ENCODE results near the gene MTOR. TPM values are rescaled to one million over a fixed set of nuclear protein-coding genes. Genes with fewer than 3 reads are reported as not detected.

The MTOR gene
- total and polyA plus RNA-seq, 2 donors: 21.0 to 26.5 TPM

GRCh38 chr1:11153184-11153583 lies 109.2 kb downstream of the MTOR start:
- no peak overlapping the region for H3K27ac ChIP-seq (ENCODE audit: low read depth)
- 63% methylated on average over 3 of the region's 3 CpGs for WGBS
- no peak for DNase-seq (ENCODE audit: extremely low spot score)
- no peak overlapping the region for H3K4me3 ChIP-seq (ENCODE audit: low read depth, low read length)
- H3K36me3 ChIP-seq (ENCODE audit: insufficient read depth): peaks cover 2% of the 10 kb centered on the region
- H3K4me1 ChIP-seq (ENCODE audit: insufficient read depth): no peaks in the 10 kb centered on the region

GRCh38 chr1:11152755-11153154 lies 109.6 kb downstream of the MTOR start:
- no peak for DNase-seq (ENCODE audit: extremely low spot score)
- H3K36me3 ChIP-seq (ENCODE audit: insufficient read depth): peaks cover 2% of the 10 kb centered on the region
- no peak overlapping the region for H3K4me3 ChIP-seq (ENCODE audit: low read depth, low read length)
- H3K4me1 ChIP-seq (ENCODE audit: insufficient read depth): no peaks in the 10 kb centered on the region
- no peak overlapping the region for H3K27ac ChIP-seq (ENCODE audit: low read depth)
- WGBS: 76% methylated on average over 9 of the region's 9 CpGs

GRCh38 chr1:11151826-11152612 lies 110.3 kb downstream of the MTOR start:
- no peaks in the 10 kb centered on the region for H3K4me1 ChIP-seq (ENCODE audit: insufficient read depth)
- no peak overlapping the region for H3K27ac ChIP-seq (ENCODE audit: low read depth)
- no peak for DNase-seq (ENCODE audit: extremely low spot score)
- H3K4me3 ChIP-seq (ENCODE audit: low read depth, low read length): no peak overlapping the region
- peaks cover 2% of the 10 kb centered on the region for H3K36me3 ChIP-seq (ENCODE audit: insufficient read depth)
- 57% methylated on average over 9 of the region's 9 CpGs for WGBS

GRCh38 chr1:11151114-11151513 lies 111.2 kb downstream of the MTOR start:
- WGBS: 66% methylated on average over 5 of the region's 5 CpGs
- Histone ChIP-seq H3K4me1 (ENCODE audit: insufficient read depth) (no peaks in the 10 kb centered on the region), H3K27ac (ENCODE audit: low read depth) (no peak overlapping the region), H3K36me3 (ENCODE audit: insufficient read depth) (peaks cover 2% of the 10 kb centered on the region), H3K4me3 (ENCODE audit: low read depth, low read length) (no peak overlapping the region)
- no peak for DNase-seq (ENCODE audit: extremely low spot score)

GRCh38 chr1:11150326-11150725 lies 112.0 kb downstream of the MTOR start:
- Histone ChIP-seq H3K27ac (ENCODE audit: low read depth) (no peak overlapping the region), H3K4me3 (ENCODE audit: low read depth, low read length) (no peak overlapping the region), H3K4me1 (ENCODE audit: insufficient read depth) (no peaks in the 10 kb centered on the region), H3K36me3 (ENCODE audit: insufficient read depth) (peaks cover 2% of the 10 kb centered on the region)
- peak; percentile 84 for DNase-seq (ENCODE audit: extremely low spot score)
- 41% methylated on average over 3 of the region's 3 CpGs for WGBS

GRCh38 chr1:11147197-11147770 lies 115.1 kb downstream of the MTOR start:
- 80% methylated on average over 4 of the region's 4 CpGs for WGBS
- H3K27ac ChIP-seq (ENCODE audit: low read depth): no peak overlapping the region
- no peak for DNase-seq (ENCODE audit: extremely low spot score)
- no peaks in the 10 kb centered on the region for H3K4me1 ChIP-seq (ENCODE audit: insufficient read depth)
- peaks cover 2% of the 10 kb centered on the region for H3K36me3 ChIP-seq (ENCODE audit: insufficient read depth)
- H3K4me3 ChIP-seq (ENCODE audit: low read depth, low read length): no peak overlapping the region

- Histone ChIP-seq H3K36me3 (ENCODE audit: insufficient read depth) (peaks cover 2% of the 10 kb centered on the region), H3K27ac (ENCODE audit: low read depth) (no peak overlapping the region), H3K4me1 (ENCODE audit: insufficient read depth) (no peaks in the 10 kb centered on the region), H3K4me3 (ENCODE audit: low read depth, low read length) (no peak overlapping the region)
- DNase-seq (ENCODE audit: extremely low spot score): no peak
- WGBS: 96% methylated on average over 6 of the region's 6 CpGs
These were observed 116.6 kb downstream of the MTOR start for GRCh38 chr1:11145741-11146140.

GRCh38 chr1:11144570-11145256 lies 117.6 kb downstream of the MTOR start:
- Histone ChIP-seq H3K4me3 (ENCODE audit: low read depth, low read length) (no peak overlapping the region), H3K36me3 (ENCODE audit: insufficient read depth) (peaks cover 2% of the 10 kb centered on the region), H3K4me1 (ENCODE audit: insufficient read depth) (no peaks in the 10 kb centered on the region), H3K27ac (ENCODE audit: low read depth) (no peak overlapping the region)
- DNase-seq (ENCODE audit: extremely low spot score): no peak
- 85% methylated on average over 12 of the region's 12 CpGs for WGBS

- Histone ChIP-seq H3K4me3 (ENCODE audit: low read depth, low read length) (no peak overlapping the region), H3K27ac (ENCODE audit: low read depth) (no peak overlapping the region), H3K4me1 (ENCODE audit: insufficient read depth) (no peaks in the 10 kb centered on the region), H3K36me3 (ENCODE audit: insufficient read depth) (peaks cover 2% of the 10 kb centered on the region)
- WGBS: 86% methylated on average over 2 of the region's 2 CpGs
- no peak for DNase-seq (ENCODE audit: extremely low spot score)
These were observed 118.4 kb downstream of the MTOR start for GRCh38 chr1:11143907-11144306.

- no peak for DNase-seq (ENCODE audit: extremely low spot score)
- WGBS: 96% methylated on average over 5 of the region's 5 CpGs
- no peaks in the 10 kb centered on the region for H3K4me1 ChIP-seq (ENCODE audit: insufficient read depth)
- peaks cover 2% of the 10 kb centered on the region for H3K36me3 ChIP-seq (ENCODE audit: insufficient read depth)
- H3K27ac ChIP-seq (ENCODE audit: low read depth): no peak overlapping the region
- H3K4me3 ChIP-seq (ENCODE audit: low read depth, low read length): no peak overlapping the region
These were observed 119.0 kb downstream of the MTOR start for GRCh38 chr1:11143401-11143800.

GRCh38 chr1:11142618-11143391 lies 119.5 kb downstream of the MTOR start:
- H3K4me3 ChIP-seq (ENCODE audit: low read depth, low read length): no peak overlapping the region
- no peak for DNase-seq (ENCODE audit: extremely low spot score)
- H3K4me1 ChIP-seq (ENCODE audit: insufficient read depth): no peaks in the 10 kb centered on the region
- WGBS: 81% methylated on average over 4 of the region's 4 CpGs
- H3K27ac ChIP-seq (ENCODE audit: low read depth): no peak overlapping the region
- H3K36me3 ChIP-seq (ENCODE audit: insufficient read depth): peaks cover 2% of the 10 kb centered on the region

- DNase-seq (ENCODE audit: extremely low spot score): no peak
- no peaks in the 10 kb centered on the region for H3K36me3 ChIP-seq (ENCODE audit: insufficient read depth)
These were observed 123.4 kb downstream of the MTOR start for GRCh38 chr1:11138952-11139351.

GRCh38 chr1:11138029-11138428 lies 124.3 kb downstream of the MTOR start:
- H3K36me3 ChIP-seq (ENCODE audit: insufficient read depth): no peaks in the 10 kb centered on the region
- H3K27ac ChIP-seq (ENCODE audit: low read depth): no peak overlapping the region
- DNase-seq (ENCODE audit: extremely low spot score): no peak
- no peak overlapping the region for H3K4me3 ChIP-seq (ENCODE audit: low read depth, low read length)
- no peaks in the 10 kb centered on the region for H3K4me1 ChIP-seq (ENCODE audit: insufficient read depth)
- 94% methylated on average over 1 of the region's 1 CpG for WGBS

More at GRCh38 chr1:11138952-11139351, 123.4 kb downstream of the MTOR start:
- 91% methylated on average over 3 of the region's 3 CpGs for WGBS
- Histone ChIP-seq H3K4me1 (ENCODE audit: insufficient read depth) (no peaks in the 10 kb centered on the region), H3K27ac (ENCODE audit: low read depth) (no peak overlapping the region), H3K4me3 (ENCODE audit: low read depth, low read length) (no peak overlapping the region)
